ENCODE data around the gene ZCCHC4. TPM values are rescaled to one million over a fixed set of nuclear protein-coding genes. Genes with fewer than 3 reads are reported as not detected.

The ZCCHC4 gene
- total RNA-seq = 10 to 100 TPM in 1 of 2 donors, 1 to 10 TPM in 1; 9.4 to 17.1 TPM

DNA sequence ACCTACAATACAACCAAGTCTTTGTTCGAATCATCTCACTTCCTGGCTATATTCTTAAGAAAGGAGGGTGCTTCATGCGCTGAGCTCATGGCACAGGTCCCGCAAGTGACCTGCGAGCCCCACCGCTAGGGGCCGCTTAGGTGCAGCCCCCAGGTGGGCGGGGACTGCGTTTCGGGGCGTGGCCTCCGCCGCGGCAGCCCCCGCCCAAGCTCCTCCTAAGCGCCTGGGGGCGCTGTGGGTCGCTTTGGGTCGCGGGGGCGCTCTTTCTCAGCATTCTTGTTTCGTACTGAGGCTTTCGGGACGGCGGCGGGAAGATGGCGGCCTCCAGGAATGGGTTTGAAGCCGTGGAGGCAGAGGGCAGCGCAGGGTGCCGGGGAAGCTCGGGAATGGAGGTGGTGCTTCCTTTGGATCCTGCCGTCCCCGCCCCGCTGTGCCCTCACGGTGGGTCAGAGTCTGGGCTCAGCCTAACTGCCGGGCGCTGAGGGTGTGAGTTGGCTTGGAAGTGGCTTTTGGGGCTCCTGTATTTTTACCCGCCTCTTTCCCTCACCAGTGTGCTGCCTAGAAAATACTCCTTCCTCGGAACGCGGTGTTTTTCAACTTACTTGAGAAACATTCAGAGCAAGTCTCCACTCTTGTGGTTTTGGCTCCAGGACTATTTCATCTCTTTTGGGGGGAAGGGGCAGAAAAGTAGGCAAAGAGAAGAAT lies at the start of gene ZCCHC4:
Gene ZCCHC4, plus strand, starts transcription at position 279 of the 705 bp plus-strand sequence. Its CDS starts 36 bp downstream, at position 315.
- no peak for TF ChIP-seq POLR2A (IDR thresholded peaks at IDR 0.05)
- peak; percentile 95 for TF ChIP-seq POLR2AphosphoS5 (IDR thresholded peaks at IDR 0.05)
- TF ChIP-seq, protein P1, sequence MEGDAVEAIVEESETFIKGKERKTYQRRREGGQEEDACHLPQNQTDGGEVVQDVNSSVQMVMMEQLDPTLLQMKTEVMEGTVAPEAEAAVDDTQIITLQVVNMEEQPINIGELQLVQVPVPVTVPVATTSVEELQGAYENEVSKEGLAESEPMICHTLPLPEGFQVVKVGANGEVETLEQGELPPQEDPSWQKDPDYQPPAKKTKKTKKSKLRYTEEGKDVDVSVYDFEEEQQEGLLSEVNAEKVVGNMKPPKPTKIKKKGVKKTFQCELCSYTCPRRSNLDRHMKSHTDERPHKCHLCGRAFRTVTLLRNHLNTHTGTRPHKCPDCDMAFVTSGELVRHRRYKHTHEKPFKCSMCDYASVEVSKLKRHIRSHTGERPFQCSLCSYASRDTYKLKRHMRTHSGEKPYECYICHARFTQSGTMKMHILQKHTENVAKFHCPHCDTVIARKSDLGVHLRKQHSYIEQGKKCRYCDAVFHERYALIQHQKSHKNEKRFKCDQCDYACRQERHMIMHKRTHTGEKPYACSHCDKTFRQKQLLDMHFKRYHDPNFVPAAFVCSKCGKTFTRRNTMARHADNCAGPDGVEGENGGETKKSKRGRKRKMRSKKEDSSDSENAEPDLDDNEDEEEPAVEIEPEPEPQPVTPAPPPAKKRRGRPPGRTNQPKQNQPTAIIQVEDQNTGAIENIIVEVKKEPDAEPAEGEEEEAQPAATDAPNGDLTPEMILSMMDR (IDR thresholded peaks at IDR 0.05) = peak; percentile 86 to 98 (median 98)
- Histone ChIP-seq H3K4me3 (peak within 1 kb of the TSS; percentile 48 to 77), H3K27ac (peak within 1 kb of the TSS; percentile 54 to 71), H3K9me3 (no peaks in the 10 kb centered on the region), H3K36me3 (no peaks in the 10 kb centered on the region), H3K27me3 (replicated peaks; ENCODE audit: insufficient read depth) (no peaks in the 10 kb centered on the region), H3K4me1 (replicated peaks) (no peaks in the 10 kb centered on the region)
- peak; percentile 86 for DNase-seq (ENCODE audit: low spot score)
- intact Hi-C loops (cut with DNase I) = loop anchor here (5.0 kb wide), 2 partner anchors 65 to 80 kb away; partner anchors contain the start of genes ANAPC4 and PI4K2B
- WGBS = under 1% methylated on average over 40 of the region's 40 CpGs

GRCh38 chr4:25271866-25272265 lies 40.7 kb upstream of the ZCCHC4 start:
- no peak overlapping the region for H3K4me3 ChIP-seq
- H3K27ac ChIP-seq = no peak overlapping the region
- no peak for TF ChIP-seq POLR2A (IDR thresholded peaks at IDR 0.05)
- TF ChIP-seq, protein P1 (IDR thresholded peaks at IDR 0.05) = no peak
- no peak for TF ChIP-seq POLR2AphosphoS5 (IDR thresholded peaks at IDR 0.05)
- H3K4me1 ChIP-seq (replicated peaks) = no peaks in the 10 kb centered on the region
- no peaks in the 10 kb centered on the region for H3K27me3 ChIP-seq (replicated peaks; ENCODE audit: insufficient read depth)
- intact Hi-C loops (cut with DNase I) = no loop called here
- DNase-seq (ENCODE audit: low spot score) = no peak
- 95% methylated on average over 3 of the region's 3 CpGs for WGBS
- no peaks in the 10 kb centered on the region for H3K36me3 ChIP-seq
- H3K9me3 ChIP-seq = no peaks in the 10 kb centered on the region

DNA sequence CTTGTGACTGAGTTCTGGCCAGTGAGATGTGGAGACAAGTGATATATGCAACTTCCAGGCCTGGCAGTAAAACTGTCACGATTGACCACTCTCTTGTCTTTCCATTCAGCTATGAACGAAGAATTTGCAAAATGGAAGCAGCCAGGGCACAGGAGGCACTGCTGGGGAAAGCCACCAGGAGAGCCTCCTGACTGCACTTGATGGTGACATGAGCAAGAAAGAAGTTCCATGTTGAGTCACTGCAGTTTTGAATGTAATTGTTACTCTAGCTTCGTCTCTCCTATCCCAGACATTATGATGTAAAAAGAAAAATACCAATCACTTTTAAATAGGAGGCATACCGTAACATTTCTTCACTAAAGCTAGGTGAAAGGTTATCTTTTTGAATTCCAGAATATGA lies 32.4 kb upstream of the ZCCHC4 start:
- no peak for DNase-seq (ENCODE audit: low spot score)
- Histone ChIP-seq H3K9me3 (no peaks in the 10 kb centered on the region), H3K27ac (no peak overlapping the region), H3K27me3 (replicated peaks; ENCODE audit: insufficient read depth) (no peaks in the 10 kb centered on the region), H3K4me3 (no peak overlapping the region), H3K4me1 (replicated peaks) (no peaks in the 10 kb centered on the region), H3K36me3 (no peaks in the 10 kb centered on the region)
- 67% methylated on average over 4 of the region's 4 CpGs for WGBS
- intact Hi-C loops (cut with DNase I) = no loop called here
- TF ChIP-seq POLR2AphosphoS5 (IDR thresholded peaks at IDR 0.05) (no peak), POLR2A (IDR thresholded peaks at IDR 0.05) (no peak)
- TF ChIP-seq, protein P1 (IDR thresholded peaks at IDR 0.05) = no peak

- H3K27ac ChIP-seq = peak overlapping the region in 1 of 2 donors; percentile 25
- no peak for DNase-seq (ENCODE audit: low spot score)
- H3K4me3 ChIP-seq = no peak overlapping the region
- no peaks in the 10 kb centered on the region for H3K27me3 ChIP-seq (replicated peaks; ENCODE audit: insufficient read depth)
- 65% methylated on average over 3 of the region's 3 CpGs for WGBS
- intact Hi-C loops (cut with DNase I) = no loop called here
- TF ChIP-seq POLR2A (IDR thresholded peaks at IDR 0.05) (no peak), POLR2AphosphoS5 (IDR thresholded peaks at IDR 0.05) (peak; percentile 15)
- H3K9me3 ChIP-seq = no peaks in the 10 kb centered on the region
- no peaks in the 10 kb centered on the region for H3K4me1 ChIP-seq (replicated peaks)
- H3K36me3 ChIP-seq = no peaks in the 10 kb centered on the region
Observed at GRCh38 chr4:25283948-25284347, 28.6 kb upstream of the ZCCHC4 start.

GRCh38 chr4:25284466-25284865 lies 28.1 kb upstream of the ZCCHC4 start:
- no peaks in the 10 kb centered on the region for H3K27me3 ChIP-seq (replicated peaks; ENCODE audit: insufficient read depth)

More at GRCh38 chr4:25284466-25284865, 28.1 kb upstream of the ZCCHC4 start:
- intact Hi-C loops (cut with DNase I) = no loop called here
- Histone ChIP-seq H3K27ac (peak overlapping the region in 1 of 2 donors; percentile 25), H3K36me3 (no peaks in the 10 kb centered on the region), H3K4me3 (no peak overlapping the region), H3K4me1 (replicated peaks) (no peaks in the 10 kb centered on the region), H3K9me3 (no peaks in the 10 kb centered on the region)
- DNase-seq (ENCODE audit: low spot score) = no peak
- TF ChIP-seq, protein P1 (IDR thresholded peaks at IDR 0.05) = no peak
- no peak for TF ChIP-seq POLR2A (IDR thresholded peaks at IDR 0.05)
- TF ChIP-seq POLR2AphosphoS5 (IDR thresholded peaks at IDR 0.05) = no peak
- WGBS = 84% methylated on average over 3 of the region's 3 CpGs
